GM18951 (cell line): ENCODE results near the gene ANKS4B.
"Not testable (repeated sequence)": the region's sequence is repeated elsewhere in the genome, so short reads cannot be mapped to it uniquely, and the experiment has no call there.

Source experiments
- POLR2A ChIP-seq: IDR thresholded peaks from 4 replicates; pipeline ENCODE4 v1.6.1; 2011; ENCODE audit warnings: mild to moderate bottlenecking; ENCODE audit not compliant: insufficient read length, insufficient read depth; ENCODE audit errors: extremely low read depth
- in situ Hi-C: fragments of 300-500 bp; cut with MboI; formaldehyde crosslinking; loops from one replicate; pipeline ENCODE4 v1.12.0; 2022; ENCODE audit warnings: low sequenced_read_pairs, mixed read lengths, inconsistent platforms; ENCODE audit not compliant: unreplicated experiment

ANKS4B gene

DNA sequence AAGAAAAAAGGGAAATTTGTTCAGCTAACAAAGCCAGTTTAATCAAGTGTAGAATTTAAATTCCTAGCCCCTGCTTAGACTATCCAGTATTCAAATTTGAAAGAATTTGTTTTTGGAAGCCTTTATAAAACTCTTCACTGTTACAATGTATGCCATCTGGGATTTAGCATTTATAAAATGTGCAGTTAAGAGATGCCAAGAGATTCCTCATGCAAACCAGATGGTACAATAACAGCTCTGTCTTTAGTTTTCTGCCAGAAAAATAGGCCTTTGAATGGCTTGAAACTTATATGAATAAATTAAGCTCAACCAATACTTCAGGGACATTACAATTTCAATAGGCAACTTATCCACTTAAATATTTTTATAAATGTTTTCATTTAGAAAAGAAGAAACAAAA, 6.8 kb upstream of the ANKS4B start:
- in situ Hi-C loops: no loop called here

DNA sequence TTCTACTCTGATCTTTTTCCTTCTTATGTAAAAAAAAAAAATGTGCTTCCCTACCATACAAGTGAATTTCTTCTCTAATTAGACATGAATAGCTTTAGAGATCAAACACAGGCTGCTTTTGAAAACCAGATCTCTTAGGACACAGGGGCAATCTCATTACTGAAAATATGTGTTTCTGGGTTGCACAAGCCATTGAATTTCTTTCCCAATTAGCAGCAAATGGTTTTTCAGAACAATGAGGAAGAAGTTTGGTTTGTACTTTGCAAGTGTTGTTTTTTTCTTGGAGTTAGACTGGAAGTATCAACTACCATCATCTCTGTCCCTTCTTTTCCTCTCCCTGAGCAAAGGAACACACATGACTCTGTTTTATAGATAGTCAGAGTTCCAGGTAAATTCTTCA, 5.6 kb upstream of the ANKS4B start:
- in situ Hi-C loops: no loop called here
- no peak for TF ChIP-seq POLR2A

More for the DNA sequence above, 6.8 kb upstream of the ANKS4B start:
- TF ChIP-seq POLR2A: no peak

DNA sequence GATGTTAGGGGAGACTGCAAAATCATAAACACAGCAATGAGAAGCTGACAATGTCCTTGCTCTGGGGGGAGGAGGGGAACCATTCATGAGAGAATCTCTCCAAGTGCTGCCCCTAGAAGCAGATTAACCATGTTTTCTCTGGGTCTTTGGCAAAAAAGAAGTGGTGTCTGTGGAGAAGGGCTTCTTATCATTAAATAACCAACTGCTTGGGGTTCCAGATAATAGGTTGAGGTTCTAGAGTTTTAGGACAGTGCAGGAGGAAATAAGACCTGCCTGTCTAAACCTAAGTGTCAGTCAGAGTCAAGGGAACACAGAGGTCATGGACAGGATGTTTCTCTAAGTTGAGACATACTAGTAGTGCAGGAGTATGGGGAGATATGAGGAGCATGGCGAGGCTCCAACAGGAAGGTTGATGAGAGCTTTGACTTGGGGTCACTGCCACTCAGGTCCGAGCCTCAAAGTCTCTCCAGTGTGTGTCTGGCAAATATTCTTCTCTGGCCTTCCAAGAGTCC, 5.1 kb upstream of the ANKS4B start:
- no peak for TF ChIP-seq POLR2A
- in situ Hi-C loops: no loop called here

DNA sequence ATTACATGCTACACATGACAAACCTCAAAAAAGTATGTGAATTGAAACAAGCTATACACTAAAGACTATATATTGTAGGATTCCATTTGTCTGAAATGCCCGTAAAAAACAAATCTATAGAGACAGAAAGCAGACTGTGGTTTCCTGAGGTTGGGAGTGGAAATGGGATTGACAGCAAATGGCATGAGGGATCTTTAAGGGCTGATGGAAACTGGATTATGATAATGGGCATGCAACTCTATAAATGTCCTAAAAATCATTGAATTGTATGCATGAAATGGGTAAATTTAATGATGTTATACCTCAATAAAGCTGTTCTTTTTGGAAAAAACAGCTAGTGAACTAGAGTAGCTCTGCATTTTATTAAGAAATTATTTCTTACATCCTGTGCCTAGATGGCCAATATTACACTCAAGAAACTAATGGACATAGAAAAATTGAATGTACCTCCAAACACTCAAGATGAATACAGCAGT, 416 bp upstream of the ANKS4B start:
- TF ChIP-seq POLR2A: no peak
- in situ Hi-C loops: no loop called here

DNA sequence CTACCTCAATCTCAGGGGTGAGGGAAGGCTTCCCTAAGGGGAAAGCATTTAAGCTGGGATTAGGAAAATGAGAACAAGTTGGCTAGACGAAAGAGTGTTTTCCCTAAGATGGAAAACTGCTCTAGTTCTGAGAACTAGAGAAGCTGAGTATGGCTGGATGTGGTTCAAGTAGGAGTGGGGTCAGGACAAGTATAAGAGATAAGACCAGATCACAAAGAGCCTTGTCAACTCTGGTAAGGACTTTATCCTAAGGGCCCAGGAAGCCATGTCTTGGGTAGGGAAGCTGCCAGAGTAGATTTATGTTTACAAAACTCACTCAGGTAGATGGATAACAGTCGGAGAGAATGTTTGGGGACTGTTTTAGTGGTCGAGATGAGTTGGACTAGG, 1.7 kb downstream of the ANKS4B start:
- in situ Hi-C loops: no loop called here
- TF ChIP-seq POLR2A: no peak

DNA sequence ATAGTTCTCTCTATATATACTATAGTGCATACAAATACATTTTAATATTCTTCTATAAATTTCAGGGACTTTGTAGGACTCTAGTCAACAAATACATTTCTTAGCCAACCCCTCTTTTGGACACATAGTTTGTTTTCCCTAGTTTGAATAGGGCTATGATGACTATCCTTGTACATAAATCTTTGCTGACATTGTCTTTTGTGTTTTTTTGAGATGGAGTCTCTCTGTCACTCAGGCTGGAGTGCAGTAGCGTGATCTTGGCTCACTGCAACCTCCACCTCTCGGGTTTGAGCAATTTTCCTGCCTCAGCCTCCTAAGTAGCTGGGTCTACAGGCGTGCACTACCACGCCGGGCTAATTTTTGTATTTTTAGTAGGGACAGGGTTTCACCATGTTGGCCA, 3.3 kb downstream of the ANKS4B start:
- in situ Hi-C loops: no loop called here
- TF ChIP-seq POLR2A: no peak

DNA sequence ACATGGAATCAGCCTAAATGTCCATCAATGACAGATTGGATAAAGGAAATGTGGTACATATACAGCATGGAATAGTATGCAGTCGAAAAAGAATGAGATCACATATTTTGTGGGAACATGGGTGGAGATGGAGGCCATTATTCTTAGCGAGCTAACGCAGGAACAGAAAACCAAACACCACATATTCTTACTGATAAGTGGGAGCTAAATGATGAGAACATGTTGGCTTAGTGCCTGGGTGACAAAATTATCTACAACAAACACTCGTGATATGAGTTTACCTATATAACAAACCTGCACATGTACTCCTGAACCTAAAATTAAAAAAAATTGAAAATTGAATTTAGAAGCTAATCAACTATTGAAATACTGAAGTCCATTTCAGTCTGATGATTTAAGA, 6.1 kb downstream of the ANKS4B start:
- in situ Hi-C loops: no loop called here
- TF ChIP-seq POLR2A: no peak

DNA sequence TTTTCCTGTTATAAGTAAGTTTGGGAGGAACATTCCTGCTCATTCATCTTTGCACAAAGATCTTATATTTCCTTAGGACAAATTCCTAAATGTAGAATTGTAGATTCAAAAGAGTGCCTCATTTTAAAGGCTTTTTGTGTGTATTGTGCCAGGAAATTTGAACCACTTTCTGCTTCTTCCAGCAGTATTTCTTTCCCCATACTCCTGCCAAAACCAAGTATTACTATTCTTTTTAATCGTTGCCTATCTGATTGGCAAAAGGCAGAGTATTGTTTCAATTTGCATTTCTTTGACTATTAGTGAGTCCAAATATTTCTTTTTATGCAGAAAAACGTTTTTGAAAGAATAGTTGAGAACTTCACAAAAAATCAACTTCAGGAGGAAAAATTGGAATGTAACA, 9.3 kb downstream of the ANKS4B start:
- in situ Hi-C loops: no loop called here
- TF ChIP-seq POLR2A: no peak

DNA sequence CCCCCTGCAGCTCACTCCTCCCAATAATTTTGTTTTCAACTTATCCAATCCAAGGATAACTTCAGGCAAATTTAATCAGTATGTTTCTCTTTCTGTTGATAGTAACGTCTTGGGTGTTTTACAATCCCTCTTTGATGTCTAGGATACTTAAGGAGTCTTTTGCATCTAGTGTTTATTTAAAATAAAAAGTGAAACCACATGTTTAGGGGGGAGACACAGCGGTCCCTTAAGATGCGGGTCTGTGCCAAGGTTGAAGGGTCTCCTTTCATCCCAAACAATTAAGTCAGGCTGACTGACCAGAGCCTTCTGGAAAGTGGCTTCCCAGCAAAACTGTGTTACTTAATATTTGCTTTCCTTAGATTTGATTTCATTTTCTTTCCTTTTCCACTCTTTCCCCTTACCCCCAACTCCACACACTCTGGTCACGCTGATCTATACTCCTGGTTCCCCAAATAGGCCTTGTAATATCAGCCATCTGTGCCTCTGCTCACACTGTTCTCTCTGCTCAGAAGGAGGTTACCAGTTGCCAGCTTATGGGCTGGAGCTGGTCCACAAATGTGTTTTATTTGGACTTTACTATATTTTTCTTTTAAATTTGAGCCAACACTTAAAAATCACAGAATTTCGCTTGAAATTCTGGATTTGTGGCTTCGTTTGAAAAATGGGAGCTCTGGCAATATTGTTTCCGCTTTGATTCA, 11.2 kb downstream of the ANKS4B start:
- in situ Hi-C loops: no loop called here
- TF ChIP-seq POLR2A: no peak

DNA sequence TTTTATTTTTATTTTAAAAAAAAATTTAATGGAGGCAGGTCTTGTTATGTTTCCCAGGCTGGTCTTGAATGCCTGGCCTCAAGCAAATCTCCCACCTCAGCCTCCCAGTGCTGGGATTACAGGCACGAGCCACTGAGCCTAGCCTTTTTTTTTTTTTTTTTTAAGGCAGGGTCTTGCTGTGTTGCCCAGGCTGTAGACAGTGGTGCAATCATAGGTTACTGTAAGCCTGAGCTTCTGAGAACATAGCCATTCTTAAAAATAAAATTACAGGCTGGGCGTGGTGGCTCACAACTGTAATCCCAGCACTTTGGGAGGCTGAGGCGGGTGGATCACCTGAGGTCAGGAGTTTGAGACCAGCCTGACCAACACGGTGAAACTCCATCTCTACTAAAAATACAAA, 14.7 kb downstream of the ANKS4B start:
- in situ Hi-C loops: not testable (repeated sequence)

DNA sequence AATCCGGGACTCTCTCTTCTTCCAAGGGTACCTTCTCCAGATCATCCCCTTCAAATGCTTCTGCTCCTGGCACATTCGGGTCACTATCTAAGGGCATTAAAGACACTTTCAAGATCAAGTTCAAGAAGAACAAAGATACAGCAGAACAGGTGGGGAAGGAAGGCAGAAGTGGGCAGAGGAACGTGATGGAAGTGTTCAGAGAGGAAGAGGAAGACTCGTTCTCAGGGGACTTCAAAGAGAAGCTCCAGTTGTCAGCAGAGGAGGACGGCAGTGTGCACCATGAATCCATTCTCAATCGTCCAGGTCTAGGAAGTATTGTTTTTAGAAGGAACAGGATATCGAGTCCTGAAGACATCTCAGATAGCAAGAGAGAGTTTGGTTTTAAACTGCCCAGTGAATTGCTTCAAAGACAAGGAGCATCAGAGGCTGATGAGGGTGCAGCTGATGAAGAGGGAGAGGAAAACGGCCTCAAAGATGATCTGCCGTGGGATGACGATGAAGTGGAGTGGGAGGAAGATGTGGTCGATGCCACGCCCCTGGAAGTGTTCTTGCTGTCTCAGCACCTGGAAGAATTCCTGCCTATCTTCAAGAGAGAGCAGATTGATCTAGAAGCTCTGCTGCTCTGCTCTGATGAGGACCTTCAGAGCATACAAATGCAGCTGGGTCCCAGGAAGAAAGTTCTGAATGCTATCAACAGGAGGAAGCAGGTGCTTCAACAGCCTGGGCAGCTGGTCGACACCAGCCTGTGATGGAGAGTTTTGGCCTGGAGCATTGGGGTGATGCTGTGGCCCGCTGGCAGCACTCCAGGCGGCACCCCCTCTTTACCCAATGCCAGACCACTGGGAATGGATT, 16.8 kb downstream of the ANKS4B start:
- no peak for TF ChIP-seq POLR2A
- in situ Hi-C loops: no loop called here

DNA sequence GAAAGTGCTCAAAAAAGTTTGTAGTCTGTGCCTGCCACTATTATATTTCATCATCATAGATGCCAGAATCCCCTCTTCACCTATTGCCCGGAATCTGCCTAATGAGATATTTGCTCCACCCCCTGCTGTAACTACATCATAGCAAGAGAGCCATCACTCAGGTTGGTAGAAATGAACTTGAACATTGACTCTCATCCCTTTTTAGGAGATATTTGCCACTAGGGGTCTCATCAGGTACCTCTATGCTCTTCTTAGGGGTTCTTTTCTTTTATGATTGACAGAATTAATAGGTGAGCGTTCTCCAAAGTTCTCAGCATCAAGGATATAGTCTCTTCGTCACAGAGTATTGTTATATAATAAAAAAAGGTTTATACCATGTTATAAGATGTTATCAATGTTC, 20.0 kb downstream of the ANKS4B start:
- in situ Hi-C loops: no loop called here
- TF ChIP-seq POLR2A: no peak

DNA sequence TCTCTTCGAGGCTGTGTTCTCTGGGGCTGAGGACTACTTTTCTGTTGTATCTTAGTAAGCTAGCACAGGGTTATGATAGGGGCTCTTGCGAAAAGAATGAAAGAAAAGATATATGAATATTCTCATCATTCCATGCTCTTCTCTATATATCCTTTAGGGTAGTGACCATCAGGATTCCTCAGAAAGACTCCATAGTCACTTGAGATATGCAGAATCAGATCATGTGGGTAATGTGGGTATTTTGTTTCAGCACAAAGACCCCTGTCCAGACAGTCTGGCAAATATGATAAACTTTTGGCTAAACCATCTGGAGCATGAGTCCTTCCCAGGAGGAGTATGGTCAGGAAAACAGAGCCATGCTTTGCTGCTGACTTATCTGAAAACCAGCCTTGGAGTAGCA, 23.1 kb downstream of the ANKS4B start:
- TF ChIP-seq POLR2A: no peak
- in situ Hi-C loops: no loop called here

DNA sequence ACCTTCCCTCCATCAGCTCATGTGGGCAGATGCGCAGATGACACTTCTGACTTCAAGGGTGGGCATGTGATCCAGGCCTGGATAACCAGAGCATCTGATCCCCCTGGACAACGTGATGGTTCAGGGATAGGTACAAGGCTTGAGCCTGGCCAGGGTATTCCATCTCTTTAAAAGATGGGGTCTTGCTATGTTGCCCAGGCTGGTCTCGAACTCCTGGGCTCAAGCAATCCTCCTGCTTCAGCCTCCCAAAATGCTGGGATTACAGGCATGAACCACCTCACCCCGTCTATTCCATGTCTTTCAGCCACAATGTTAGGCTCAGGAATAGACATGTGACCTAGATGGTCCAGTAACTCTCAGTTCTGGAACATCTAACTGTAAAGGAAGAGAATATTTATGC, 23.8 kb downstream of the ANKS4B start:
- in situ Hi-C loops: no loop called here
- no peak for TF ChIP-seq POLR2A
